HCT116 (cell line): ENCODE data around the gene OR4F6.

Source experiments
- CTCF ChIP-seq, 3 experiments: fragments of 200-600 bp in 1 of 3; sonication (generic) in 1 of 3; IDR thresholded peaks in 2 of 3; conservative IDR thresholded peaks in 1 of 3; 2 replicates each; pipeline ENCODE4 v1.5.1; 2012 to 2017; ENCODE audit warnings: low read depth in 2 of 3, low read length in 2 of 3, antibody characterized with exemption in 1 of 3, borderline replicate concordance in 1 of 3, control low read depth in 1 of 3, mild to moderate bottlenecking in 1 of 3, mixed read lengths in 1 of 3, mixed run types in 1 of 3, moderate library complexity in 1 of 3; ENCODE audit not compliant: insufficient read depth in 1 of 3
- EZH2 ChIP-seq: fragments of 200-600 bp; sonication (generic); IDR thresholded peaks from 2 replicates; pipeline ENCODE4 v1.6.1; 2017; ENCODE audit warnings: antibody characterized with exemption, mixed run types
- EZH2phosphoT487 ChIP-seq: fragments of 200-600 bp; IDR thresholded peaks from 2 replicates; pipeline ENCODE4 v1.6.1; 2018; ENCODE audit warnings: antibody characterized with exemption, borderline replicate concordance
- POLR2AphosphoS5 ChIP-seq: IDR thresholded peaks from 2 replicates; pipeline ENCODE4 v1.6.1; 2011; ENCODE audit warnings: mild to moderate bottlenecking, low read depth, low read length, moderate library complexity
- RAD21 ChIP-seq: IDR thresholded peaks from 2 replicates; pipeline ENCODE4 v1.6.1; 2012; ENCODE audit warnings: low read depth, mild to moderate bottlenecking

DNA sequence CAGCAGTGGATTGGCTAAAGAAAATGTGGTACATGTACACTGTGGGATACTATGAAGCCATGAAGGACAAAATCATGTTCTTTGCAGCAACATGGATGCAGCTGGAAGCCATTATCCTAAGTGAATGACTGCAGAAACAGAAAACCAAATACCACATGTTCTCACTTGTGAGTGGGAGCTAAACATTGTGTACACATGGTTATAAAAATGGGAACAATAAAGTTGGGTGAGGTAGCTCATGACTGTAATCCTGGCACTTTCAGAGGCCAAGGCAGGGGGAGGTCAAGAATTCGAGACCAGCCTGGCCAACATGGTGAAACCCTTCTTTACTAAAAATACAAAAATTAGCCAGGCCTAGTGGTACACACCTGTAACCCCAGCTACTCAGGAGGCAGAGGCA, 3.6 kb upstream of the OR4F6 start:
- TF ChIP-seq CTCF (IDR thresholded peaks at IDR 0.05 in 2 of 3, conservative IDR thresholded peaks at IDR 0.05 in 1 of 3; ENCODE audit: borderline replicate concordance in 1 of 3, insufficient read depth in 1 of 3, low read depth in 2 of 3, low read length in 2 of 3) (no peak), POLR2AphosphoS5 (no peak), RAD21 (no peak), EZH2phosphoT487 (no peak), EZH2 (no peak)
